ENCODE results near the gene SYCE3. TPM values are rescaled to one million over a fixed set of nuclear protein-coding genes. Genes with fewer than 3 reads are reported as not detected.
"Not testable (repeated sequence)": the region's sequence is repeated elsewhere in the genome, so short reads cannot be mapped to it uniquely, and the experiment has no call there.

SYCE3 gene
- total RNA-seq, 1 donor from 2014 or later = not detected

DNA sequence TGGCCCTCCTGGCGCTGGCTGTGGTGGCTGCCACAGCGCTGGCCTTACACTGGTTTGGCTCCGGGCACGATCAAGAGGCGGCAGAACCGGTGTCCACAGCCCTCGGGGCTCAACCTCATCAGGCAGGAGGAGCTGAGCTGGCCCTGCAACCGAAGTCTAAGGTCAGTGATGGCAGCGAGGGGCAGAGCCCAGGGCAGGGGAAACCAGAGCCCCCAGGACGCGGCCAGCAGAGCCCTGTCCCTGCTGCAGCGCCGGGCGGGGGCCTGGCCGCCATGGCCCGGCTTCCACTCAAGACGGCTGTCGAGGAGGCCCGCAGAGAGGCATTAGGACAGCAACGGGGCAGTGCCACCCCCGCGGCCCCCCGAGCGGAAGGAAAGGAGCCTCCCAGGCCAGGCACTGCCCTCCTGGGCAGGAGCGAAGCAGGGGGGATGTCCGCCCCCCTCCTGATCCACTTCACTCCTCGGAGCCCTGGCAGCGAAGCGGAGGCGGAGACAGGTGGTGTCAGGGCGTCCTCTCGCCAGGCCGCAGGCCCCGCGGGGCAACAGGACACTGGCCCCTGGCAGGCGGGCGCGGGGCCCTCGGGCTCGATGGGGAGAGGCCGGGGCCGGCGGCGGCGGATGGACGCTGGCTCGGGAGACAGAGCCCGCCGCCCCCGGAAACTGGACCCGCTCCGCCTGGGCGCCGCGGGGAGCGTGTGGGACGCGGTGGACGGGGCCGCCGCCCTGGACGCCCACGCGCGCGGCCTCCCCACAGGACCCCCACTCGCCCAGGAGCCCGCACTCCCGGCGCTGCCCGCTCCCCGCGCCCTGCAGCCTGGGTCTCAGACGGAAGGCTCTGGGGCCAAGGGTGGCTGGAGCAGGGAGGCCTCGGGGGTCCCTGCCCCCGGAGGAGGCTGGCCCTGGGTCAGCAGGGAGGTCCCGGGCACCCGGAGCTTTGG, 16.1 kb downstream of the SYCE3 start:
- H3K27ac Mint-ChIP-seq = no peak overlapping the region
- TF ChIP-seq, protein P1, sequence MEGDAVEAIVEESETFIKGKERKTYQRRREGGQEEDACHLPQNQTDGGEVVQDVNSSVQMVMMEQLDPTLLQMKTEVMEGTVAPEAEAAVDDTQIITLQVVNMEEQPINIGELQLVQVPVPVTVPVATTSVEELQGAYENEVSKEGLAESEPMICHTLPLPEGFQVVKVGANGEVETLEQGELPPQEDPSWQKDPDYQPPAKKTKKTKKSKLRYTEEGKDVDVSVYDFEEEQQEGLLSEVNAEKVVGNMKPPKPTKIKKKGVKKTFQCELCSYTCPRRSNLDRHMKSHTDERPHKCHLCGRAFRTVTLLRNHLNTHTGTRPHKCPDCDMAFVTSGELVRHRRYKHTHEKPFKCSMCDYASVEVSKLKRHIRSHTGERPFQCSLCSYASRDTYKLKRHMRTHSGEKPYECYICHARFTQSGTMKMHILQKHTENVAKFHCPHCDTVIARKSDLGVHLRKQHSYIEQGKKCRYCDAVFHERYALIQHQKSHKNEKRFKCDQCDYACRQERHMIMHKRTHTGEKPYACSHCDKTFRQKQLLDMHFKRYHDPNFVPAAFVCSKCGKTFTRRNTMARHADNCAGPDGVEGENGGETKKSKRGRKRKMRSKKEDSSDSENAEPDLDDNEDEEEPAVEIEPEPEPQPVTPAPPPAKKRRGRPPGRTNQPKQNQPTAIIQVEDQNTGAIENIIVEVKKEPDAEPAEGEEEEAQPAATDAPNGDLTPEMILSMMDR (conservative IDR thresholded peaks at IDR 0.05) = no peak
- peaks cover 3% of the 10 kb centered on the region for H3K4me1 Mint-ChIP-seq (ENCODE audit: unreplicated experiment)

DNA sequence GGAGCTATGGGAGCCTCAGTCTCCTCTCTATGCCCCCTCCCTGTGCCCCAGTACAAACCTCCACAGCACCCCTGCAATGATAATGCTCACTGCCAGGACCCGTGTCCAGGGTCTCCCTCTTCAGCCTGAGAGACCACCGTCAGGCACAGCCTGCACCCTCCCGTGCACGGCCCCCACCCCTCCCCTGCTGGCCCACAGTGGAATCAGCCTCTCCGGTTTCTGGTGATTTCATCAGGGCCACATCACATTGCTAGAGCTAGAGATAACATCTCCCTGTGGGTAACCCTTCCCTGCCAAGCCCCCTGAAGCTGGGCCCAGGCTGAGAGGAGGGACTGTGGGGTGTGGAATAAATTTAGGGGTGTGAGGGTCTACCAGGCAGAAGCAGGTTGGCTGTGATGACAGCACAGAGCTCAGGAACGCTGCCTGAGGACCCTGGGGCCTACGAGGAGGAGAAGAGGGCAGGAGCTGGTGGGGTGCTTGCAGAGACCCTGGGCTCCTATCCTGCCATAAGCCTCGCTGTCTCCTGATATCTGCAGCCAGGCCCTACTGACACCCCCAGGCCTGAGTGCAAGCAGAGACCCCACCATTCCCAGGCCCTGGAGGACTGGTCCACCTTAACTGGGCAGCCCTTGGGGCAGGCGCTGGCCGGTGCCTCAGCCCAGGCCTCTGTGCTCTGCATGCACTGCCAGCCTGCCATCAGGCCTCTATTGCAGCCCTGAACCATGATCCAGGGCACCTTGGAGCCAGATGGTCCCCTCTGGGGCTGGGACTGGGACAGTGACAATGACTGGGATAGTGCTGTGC, 17.0 kb downstream of the SYCE3 start, which contains the start of gene KLHDC7B:
Gene KLHDC7B, plus strand, starts transcription at position 378 of the 804 bp plus-strand sequence. Its CDS starts 345 bp downstream, at position 723.
- Mint-ChIP-seq H3K27ac (no peak within 1 kb of the TSS), H3K4me3 (no peak within 1 kb of the TSS), H3K27me3 (peaks cover 7% of the 10 kb centered on the region), H3K9me3 (no peaks in the 10 kb centered on the region), H3K36me3 (no peaks in the 10 kb centered on the region), H3K4me1 (ENCODE audit: unreplicated experiment) (peaks cover 3% of the 10 kb centered on the region)
- no peak for DNase-seq (ENCODE audit: extremely low spot score, unreplicated experiment)
- TF ChIP-seq, protein P1 (conservative IDR thresholded peaks at IDR 0.05) = peak; percentile 18

More for the DNA sequence above, 16.1 kb downstream of the SYCE3 start:
- Mint-ChIP-seq H3K27me3 (peaks cover 8% of the 10 kb centered on the region), H3K9me3 (no peaks in the 10 kb centered on the region), H3K36me3 (no peaks in the 10 kb centered on the region), H3K4me3 (no peak overlapping the region)
- DNase-seq (ENCODE audit: extremely low spot score, unreplicated experiment) = no peak

DNA sequence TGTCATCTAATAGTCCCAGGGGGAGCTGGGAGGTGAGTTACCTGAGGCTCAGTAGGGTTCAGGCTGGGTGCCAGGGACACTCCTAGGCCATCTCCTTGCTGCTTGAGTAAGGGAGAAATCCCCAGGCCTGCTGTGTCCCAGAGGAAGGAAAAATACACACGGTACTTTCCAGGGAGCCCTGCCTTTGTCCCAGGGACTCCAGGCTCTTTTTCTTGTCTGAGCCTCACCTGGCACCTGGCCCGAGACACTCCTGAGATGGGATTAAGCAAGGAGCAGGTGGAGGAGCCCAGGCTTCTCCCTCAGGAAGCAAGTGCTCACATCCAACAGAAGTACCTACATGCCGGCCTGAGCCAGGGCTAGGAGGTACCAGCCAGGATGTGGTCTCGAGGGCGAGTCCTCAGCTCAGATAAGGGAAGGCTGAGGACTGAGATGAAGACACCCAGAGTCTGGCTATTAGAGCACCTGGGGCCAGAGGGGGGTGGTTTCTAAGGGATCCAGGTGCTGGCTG, 17.9 kb downstream of the SYCE3 start:
- Mint-ChIP-seq H3K9me3 (no peaks in the 10 kb centered on the region), H3K4me3 (no peak overlapping the region), H3K36me3 (no peaks in the 10 kb centered on the region), H3K27ac (no peak overlapping the region), H3K27me3 (peaks cover 5% of the 10 kb centered on the region), H3K4me1 (ENCODE audit: unreplicated experiment) (peaks cover 3% of the 10 kb centered on the region)
- TF ChIP-seq, protein P1 (conservative IDR thresholded peaks at IDR 0.05) = no peak
- no peak for DNase-seq (ENCODE audit: extremely low spot score, unreplicated experiment)

DNA sequence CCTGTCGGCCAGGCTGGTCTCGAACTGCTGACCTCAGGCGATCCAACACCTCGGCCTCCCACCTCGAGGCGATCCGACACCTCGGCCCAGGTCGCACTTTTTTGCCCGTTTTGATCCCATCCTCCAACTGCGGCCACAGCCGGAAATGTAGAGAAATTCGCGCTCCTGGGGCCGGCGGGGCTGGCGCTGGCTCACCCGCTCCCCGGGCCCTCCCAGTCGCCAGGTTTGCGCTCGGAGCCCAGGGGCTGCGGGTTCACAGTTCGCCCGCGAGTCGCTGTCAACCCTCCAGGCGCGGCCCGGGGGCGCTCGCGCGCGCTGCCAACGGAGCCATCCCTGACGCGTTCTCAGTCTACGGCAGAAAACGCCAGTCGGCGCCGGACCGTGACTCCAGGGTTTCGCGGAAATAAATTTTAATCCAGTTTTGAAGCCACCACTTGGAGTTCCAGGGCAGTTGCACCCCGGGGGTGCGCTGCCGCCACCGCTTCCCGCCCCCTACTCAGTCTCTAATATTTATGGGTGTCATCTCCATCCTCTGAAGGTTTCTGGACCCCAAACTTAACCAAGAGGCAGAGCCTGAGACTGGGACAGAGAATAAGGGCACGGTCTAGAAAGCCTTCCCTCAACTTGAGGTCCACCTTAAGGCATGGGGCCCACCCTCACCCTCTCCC, 18.5 kb downstream of the SYCE3 start:
- Mint-ChIP-seq H3K4me3 (peak overlapping the region; percentile 36), H3K4me1 (ENCODE audit: unreplicated experiment) (peaks cover 3% of the 10 kb centered on the region), H3K9me3 (no peaks in the 10 kb centered on the region), H3K36me3 (no peaks in the 10 kb centered on the region), H3K27ac (no peak overlapping the region), H3K27me3 (peaks cover 5% of the 10 kb centered on the region)
- no peak for DNase-seq (ENCODE audit: extremely low spot score, unreplicated experiment)
- TF ChIP-seq, protein P1 (conservative IDR thresholded peaks at IDR 0.05) = peak; percentile 69

DNA sequence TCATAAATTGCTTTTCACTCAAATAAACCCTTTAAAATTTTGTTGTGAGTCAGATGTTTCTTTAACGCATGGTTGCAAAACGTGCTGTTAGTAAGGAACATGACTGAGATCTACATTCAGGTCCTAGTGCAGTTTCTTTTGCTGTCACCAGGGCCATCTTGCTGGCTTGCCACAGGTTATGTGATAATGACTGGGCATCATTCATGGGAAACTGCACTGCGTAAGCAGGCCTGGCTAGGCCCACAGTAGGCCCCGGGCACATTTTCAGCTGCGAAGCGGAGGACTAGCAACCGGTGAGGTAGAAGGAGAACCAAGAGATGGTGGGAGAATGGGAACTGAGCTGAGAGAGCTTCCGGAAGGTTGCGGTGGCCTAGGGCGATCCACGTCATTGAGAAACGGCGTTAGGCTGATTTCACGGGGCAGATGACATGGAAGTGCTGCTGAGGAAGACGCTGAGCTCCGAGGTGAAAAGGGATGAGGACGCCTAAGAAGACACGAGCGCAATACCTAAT, 20.2 kb downstream of the SYCE3 start:
- H3K36me3 Mint-ChIP-seq = peaks cover 4% of the 10 kb centered on the region
- H3K27me3 Mint-ChIP-seq = peaks cover 9% of the 10 kb centered on the region
- H3K4me1 Mint-ChIP-seq (ENCODE audit: unreplicated experiment) = peaks cover 3% of the 10 kb centered on the region
- no peak overlapping the region for H3K27ac Mint-ChIP-seq
- H3K4me3 Mint-ChIP-seq = peak overlapping the region; percentile 30
- TF ChIP-seq, protein P1 (conservative IDR thresholded peaks at IDR 0.05) = no peak
- DNase-seq (ENCODE audit: extremely low spot score, unreplicated experiment) = no peak
- H3K9me3 Mint-ChIP-seq = no peaks in the 10 kb centered on the region

DNA sequence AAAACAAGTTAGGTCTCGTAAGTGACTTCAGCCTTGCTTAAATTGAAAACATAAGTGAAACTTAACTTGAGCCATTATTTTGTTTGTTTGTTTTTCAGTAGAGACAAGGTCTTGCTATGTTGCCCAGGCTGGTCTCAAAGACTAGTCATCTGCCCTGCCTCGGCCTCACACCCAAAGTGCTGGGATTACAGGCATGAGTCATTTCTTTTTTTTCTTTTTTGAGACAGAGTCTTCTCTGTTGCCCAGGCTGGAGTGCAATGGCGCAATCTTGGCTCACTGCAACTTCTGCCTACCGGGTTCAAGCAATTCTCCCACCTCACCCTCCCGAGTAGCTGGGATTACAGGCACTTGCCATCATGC, 21.1 kb downstream of the SYCE3 start:
- DNase-seq (ENCODE audit: extremely low spot score, unreplicated experiment); H3K4me1 Mint-ChIP-seq (ENCODE audit: unreplicated experiment); H3K4me3 Mint-ChIP-seq; H3K27me3 Mint-ChIP-seq; H3K36me3 Mint-ChIP-seq; H3K9me3 Mint-ChIP-seq: not testable (repeated sequence)
- peak overlapping the region; percentile 56 for H3K27ac Mint-ChIP-seq

Measured in type B pancreatic cell (in vitro differentiated cells).